Measurements from ENCODE around the gene IL6R.
"Not testable (repeated sequence)": the region's sequence is repeated elsewhere in the genome, so short reads cannot be mapped to it uniquely, and the experiment has no call there.

Gene IL6R

DNA sequence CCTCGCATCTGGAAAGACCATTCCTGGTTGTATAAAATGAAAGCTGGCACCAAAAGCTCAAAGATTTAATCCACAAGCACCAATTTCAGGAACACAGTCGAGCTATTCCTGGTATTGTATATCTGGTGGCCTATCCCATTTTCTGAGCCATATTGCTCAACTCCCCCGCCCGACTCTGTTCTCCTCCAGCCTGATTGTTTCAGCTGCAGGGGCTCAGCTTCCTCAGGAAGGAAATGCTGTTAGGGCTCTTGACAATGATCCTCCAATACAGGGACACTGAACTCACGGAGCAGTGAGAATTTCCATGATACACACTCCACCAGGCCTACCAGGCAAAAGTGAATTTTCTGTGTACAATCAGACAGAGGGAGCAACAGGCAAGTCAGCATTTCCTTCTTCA lies 80.0 kb downstream of the IL6R start:
- DNase-seq = no peak

DNA sequence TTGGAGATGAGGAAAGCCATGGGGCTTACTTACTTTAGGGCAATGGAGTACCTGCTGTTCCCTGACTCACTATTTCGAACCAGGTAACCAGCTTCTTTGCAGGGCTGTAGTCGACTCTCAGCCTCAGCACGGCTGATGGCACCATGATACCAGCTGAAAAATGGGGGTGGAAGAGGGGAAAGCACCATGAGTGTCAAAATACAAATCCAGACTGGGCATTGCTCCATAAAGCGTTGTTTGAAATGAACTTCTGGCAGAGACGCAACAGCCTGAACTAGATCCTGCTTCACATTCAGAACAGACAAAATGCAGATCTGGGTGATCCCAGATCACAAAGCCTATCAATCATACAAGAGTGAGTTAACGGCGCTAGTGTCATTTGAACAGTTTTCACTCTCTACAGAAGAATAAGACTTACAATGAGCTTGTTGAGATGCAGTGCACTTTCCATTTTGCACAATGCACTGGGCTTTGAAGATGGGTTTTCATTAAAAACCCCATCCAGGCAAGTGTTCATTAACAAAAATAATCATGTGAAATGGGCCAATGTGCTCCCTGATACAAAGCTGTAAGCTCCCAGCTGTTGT lies 80.9 kb downstream of the IL6R start:
- no peak for DNase-seq

DNA sequence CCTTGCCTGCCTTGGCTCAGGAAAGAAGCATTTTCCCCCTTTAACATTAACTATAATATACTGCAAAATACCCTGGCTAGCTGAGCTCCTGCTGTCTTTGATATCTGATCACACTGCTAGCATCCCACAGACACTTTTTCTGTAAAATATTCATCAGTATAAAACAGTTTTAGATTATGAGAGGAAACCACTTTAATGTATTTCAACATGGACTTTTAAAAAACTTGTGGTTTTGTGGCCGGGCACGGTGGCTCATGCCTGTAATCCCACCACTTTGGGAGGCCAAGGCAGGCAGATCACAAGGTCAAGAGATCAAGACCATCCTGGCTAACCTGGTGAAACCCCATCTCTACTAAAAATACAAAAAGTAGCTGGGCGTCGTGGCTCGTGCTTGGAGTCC lies 81.6 kb downstream of the IL6R start:
- DNase-seq = not testable (repeated sequence)

DNA sequence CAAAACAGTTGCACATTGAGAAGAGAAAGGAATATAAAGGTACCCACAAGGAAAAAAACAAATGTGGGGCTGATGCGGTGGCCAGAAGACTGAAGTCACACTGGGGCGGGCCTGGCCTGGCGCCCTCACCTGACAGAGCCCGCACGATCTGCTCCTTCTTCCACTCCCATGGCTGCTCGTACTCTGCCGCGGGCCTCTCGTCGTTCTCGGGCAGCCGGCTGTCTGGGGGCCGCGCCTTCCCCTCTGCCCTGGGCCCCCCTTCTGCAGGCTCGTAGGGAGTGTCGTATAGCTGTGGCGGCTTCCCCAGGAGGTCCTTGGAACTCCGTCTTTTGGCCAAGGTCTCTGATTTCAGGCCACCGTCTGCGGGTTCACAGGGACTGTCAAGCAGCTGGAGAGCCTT lies 83.8 kb downstream of the IL6R start:
- DNase-seq = no peak

DNA sequence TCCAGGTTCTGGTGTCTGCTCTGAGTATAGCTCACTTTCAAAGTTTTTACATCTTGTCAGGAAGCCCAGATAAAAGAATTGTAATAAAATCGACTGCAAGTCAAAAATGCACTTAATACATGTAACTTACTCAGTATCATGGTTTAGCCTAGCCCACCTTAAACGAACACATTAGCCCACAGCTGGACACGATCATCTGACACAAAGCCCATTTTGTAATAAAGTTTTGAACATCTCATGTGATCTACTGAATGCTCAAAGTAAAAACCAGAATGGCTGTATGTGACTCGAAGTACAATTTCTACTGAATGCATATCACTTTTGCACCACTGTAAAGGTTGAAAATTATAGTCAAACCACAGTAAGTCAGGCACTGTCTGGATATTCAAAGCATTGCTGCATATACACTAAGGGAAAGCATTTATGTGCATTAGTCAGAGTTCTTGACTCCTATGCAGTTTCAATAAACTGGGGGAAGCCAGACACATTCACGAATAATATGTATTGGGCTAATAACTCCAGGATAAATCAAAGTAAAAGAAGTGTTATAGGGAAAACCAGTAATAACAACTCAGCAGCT lies 84.6 kb downstream of the IL6R start:
- no peak for DNase-seq

DNA sequence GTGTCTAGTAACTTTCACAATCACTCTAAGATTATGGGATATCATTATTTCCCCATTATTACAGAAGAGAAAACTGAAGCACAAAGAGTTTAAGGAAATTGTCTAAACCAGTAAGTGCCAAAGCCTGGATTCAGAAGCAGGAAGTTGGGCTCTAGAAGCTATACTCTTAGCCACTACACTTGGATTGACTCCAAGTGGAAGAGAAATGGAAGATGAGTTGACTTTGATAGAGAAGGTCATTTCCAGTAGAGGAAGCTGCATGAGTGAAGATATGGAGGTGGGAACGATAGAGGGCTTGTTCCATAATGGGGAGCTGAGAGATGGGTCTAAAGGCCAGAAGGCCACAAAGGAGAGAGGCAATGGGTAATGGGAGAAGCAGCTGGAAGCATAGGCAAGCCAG lies 85.2 kb downstream of the IL6R start:
- DNase-seq = no peak

DNA sequence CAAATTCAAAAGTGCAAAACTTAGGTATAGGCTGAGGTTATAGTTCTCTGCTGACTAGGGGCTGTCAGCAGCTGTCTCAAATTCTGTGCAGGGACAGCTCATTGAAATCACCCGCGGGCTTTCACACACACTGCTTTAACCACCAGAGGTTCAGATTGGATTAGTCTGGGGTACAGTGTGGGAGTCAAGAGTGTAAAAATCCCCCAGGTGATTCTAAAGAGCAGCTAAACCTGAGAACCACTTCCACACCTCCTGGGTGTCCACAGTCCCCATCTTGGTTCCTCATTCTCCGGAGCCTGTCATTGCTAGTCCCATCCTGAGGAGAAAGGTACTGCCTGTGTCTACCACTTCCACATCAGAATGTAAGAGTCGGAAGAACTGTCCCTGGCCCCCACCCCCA lies 87.0 kb downstream of the IL6R start:
- no peak for DNase-seq

DNA sequence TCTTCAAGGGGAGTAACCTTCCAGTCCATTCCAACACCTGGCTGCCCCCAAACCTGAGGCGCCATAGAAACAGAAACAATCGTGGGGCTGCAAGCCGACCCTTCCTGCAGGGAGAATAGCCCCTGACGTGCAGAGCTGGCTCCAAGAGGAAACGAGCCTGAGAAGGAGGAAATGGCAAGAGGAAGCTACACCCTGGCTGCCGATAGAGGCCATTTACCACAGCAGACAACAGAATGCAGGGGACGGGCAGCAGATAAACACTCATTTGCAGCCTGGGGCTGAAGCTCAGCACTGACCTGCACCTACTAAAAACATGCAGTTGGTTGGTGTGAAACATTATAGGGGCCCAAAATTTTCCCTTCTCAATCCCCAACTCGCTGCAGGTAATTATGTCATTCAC lies 88.1 kb downstream of the IL6R start:
- no peak for DNase-seq

DNA sequence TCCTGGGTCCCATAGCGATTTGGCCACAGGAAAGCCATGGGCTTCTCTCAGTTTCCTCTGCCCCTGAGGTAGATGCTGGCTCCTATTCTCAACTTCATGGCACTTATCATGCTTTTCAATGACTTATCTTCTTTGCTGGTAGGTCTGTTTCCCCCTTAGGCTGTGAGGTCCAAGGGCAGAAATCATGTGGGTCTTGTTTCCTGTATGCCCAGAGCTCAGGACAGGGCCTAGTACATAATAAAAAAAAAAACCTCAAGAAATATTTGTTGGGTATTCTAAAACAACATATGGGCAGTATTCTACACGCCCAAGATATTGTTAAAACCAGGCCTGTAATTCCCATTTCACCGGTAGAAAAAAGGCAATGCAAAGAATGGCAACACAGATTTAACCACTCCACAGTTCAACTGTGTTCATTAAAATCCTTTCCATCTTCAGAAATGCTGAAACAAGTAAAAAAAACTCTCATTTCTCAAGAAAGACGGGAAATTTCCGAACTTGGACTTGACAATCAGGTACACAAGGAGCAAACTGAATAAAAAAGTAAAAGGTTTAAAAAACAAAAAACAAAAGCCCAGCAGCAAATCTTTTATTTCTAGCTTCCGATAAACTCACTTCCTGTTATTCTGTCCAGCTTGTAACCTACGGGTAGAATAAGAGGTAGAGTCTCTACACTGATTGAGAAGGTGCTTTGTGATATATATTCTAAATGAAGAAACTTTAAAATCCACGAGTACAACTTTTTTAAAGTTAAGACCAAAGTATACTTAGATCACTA lies 90.5 kb downstream of the IL6R start:
- DNase-seq = no peak

DNA sequence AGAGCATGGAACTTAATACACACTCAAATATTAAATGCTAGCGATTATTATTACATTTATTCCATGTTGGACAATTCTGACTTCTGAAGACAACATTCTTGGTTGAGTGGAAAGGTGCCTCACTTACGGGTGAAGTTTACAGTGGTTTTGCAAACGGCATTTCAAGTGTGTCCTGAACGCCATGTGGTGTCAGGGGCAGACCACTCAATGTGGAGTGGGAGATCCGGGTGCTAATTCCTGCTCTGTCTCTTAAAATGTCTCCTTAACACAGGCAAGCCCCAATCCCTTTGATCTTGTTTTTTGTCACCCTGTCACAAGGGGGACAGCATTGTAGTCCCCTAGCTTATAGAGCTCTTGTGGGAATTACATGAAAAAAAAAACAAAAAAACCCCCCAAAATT lies 91.2 kb downstream of the IL6R start:
- DNase-seq = no peak

DNA sequence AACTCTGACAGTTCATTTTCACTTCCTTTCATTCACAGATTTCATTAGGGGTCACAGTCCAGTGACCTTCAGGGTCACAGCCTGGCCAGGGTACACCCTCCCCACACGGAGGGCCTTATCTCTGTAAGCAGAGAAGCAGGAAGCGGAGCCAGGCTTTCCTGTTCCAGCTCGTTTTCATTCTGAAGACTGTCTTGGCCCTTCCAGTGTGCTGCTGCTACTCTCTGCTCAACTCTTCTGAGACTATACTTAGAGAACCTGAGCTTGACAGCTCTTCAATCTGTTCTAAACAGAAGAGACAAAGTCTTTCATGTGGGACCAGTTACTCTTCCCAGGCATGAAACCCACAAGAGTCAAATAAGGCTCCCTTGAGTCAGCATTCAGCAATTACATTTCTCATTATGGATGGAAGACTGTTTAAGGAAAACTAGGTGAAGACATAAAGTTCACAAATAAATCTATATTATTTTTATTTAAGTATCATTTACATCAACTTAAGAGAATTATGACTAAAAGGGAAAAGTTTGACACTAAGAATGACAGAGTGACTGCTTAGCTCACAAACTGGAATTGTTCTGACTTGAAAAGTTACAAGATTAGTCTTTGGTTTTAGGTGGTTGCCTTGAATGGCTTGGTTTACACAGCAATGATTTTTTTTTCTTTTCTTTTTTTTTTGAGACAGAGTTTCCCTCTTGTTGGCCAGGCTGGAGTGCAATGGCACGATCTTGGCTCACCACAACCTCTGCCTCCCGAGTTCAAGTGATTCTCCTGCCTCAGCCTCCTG lies 92.1 kb downstream of the IL6R start:
- no peak for DNase-seq

DNA sequence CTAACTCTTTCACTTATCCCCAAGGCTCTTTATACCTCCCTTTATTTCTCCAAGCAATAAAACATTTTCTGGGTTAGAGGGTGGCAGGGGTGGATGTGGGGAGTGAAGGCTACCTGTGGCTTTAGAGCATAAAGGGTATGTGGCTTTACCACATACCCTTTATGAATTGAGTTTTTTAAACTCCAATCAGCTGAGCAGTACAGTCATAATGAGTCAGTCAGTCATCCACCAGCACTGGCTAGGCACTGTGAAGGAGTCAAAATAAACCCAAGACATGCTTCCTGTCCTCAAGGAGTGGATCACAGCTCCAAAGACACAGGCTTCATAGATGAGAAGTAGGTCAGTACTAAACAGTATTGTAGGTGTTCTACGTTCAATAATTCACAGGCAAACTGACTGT lies 94.3 kb downstream of the IL6R start:
- DNase-seq = no peak

DNA sequence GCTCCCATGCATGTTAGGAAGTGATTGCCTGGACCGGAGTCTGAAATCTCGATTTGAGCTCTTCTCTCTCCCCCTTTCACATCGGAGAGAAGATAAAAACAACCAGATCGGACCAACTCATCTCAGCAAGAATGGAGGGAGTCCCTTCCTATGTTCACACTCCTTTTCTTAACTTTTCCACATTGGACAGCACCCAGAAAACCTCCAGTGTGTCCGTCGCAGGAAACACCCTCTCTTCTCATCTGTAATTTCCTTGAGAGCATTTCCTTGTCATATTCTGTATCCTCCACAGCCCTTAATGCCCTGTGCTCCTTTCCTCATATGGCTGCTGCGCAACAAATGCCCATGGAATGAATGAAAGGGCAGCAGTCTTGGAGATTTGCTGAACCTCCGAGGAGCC lies 95.4 kb downstream of the IL6R start:
- no peak for DNase-seq

DNA sequence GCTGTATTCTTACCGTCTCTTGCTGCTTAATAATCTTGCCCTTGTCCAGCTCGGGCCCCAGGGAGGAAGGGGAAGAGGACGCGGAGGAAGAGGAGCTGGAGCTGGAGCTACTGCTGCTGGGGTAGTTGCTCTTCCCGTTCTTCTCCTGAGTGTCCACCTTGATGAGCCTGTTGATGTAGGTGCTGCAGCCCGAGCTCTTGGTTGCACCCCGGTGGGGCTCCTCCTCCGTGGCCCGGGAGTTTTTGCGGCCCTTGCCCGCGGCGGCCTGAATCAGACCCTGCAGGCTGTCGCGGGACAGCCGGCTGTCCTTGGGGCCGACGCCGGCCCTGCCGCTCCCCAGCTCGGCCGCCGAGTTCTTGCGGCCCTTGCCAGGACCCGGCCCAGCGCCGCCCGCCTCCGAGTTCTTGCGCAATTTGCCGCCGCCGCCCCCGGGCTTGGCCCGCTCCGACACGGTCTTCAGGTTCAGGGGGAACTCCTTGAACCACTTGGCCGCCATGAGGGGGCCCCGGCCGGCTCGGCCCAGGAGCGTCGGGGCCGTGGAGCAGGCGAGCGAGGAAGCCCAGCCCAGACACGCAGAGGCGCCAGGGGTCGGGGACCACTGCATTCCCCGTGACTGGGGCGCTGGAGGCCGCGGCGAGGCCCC lies 96.4 kb downstream of the IL6R start:
- no peak for DNase-seq

DNA sequence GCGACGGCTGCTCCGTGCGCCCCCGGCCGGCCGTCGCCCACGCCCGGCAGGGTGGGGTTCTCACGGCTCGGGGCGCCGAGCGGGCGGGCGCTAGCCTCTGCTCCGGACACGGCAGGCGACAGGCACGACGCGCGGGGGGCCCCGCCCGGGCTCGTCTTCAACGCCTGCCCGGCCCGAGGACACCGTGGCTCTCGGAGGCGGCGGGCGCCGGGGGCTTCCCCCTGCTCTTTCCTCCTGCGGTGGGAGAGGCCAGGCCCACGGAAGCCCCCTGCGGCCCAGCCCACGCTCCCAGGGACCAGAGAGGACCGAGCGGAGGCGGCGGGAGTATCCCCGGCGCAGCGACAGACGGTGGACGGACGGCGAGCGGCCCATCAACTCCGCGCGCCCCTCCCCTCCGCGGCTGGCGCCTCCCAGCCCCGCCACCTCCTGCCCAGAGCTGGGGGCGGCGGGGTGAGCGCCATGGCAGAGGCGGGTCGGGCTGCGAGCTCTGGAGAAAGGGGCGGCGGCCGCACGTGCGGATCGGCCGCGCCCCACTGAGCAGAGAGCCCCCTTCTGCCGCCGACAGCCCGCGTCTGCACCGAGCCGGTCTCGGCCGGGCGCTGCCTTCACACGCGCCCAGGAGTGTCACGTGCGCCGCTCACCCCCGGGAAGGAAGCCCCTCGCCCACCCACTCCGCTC lies 97.1 kb downstream of the IL6R start, which contains the start of the genes SHE and TDRD10:
TSS of gene SHE (minus strand) at position 347 of the 678 bp plus-strand sequence. CDS start 386 bp downstream, outside the sequence.
TSS of gene TDRD10 (plus strand) at position 154 of the 678 bp plus-strand sequence. CDS start 4,685 bp downstream, outside the sequence.
- DNase-seq = no peak

DNA sequence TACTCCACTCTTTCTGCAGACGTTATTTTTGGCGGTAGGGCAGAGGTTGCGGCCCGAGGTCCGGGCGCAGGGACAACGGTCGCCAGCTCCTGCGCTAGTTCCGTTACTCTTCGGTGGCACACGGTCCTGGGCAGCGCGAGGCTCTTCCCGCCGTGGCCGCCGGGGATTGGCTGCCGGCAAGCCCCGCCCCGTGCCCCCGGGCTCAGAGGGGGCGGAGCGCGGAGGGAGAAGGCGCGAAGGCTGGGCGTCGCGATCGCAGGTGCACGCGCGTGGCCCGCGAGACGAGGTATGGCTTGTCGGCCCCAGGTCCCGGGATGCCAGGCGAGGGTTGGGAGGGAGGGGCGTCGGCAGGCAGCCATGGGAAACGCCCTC lies 97.6 kb downstream of the IL6R start:
- DNase-seq = no peak

DNA sequence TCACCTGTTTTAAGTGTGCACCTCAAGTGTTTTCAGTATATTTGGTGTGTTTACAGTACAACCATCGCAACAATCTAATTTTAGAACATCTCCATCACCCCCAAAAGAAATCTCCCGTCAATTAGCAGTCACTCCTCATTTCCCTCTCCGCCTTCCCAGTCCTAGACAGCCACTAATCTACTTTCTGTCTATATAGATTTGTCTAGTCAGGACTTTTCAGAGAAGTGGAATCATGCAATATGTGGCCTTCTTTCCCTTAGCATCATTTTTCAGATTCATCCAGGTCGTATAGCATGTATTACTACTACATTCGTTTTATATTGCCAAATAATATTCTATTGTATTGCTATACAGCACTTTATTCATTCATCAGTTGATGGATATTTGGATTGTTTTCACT lies 98.8 kb downstream of the IL6R start:
- DNase-seq = no peak

DNA sequence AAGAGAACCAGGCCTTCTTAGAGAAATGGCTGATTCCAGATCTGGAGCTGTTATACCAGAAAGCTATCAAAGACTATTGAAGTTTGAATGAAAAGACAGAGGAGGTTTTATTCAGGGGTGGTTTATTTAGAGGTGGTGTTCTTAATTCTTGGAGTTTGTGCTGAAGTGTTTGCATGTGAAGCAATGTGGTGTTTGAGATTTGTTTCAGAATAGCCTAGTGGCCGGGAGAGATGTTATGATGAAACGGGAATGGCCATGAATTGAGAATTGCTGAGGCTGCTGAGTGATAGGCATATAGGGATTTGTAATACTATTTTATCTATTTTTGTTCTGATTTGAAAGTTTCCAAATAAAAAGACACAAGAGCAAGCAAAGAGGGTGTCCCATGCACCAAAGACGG lies 107.6 kb downstream of the IL6R start:
- DNase-seq = no peak

DNA sequence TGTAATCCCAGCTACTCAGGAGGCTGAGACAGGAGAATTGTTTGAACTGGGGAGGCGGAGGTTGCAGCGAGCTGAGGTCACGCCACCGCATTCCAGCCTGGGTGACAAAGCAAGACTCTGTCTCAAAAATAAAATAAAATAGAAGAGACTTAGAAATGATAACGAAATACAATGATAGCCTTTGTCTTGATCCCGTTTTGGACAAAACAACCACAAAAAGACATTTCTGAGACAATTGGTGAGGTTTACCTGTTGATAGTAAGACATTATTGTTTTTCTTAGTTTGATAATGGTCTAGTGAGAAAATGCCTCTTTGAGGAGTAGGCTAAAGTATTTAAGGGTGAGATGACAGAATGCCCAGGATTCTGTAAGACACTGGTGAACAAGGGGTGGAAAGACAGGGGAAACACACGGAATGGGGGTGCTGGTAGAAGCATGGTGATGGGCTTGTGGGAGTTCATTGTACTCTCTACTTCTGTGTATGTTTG lies 109.0 kb downstream of the IL6R start:
- DNase-seq = no peak

DNA sequence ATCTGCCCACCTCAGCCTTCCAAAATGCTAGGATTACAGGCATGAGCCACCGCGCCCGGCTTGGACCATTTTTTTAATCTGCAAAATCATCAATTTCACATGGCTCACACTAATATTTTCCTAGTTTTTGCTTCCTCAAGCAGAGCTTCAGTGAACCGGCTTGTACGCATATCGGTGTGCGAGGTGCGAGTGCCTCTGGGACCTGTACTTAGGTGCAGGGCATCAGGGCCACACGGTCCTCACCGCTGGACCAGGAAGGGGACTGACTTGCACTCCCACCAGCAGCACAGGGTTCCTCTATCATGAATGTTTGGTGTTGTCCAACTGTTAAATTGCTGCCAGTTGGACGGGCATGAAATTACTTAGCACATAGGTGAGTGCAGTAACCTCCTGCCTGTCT lies 112.5 kb downstream of the IL6R start:
- DNase-seq = no peak

All from activated CD4-positive, alpha-beta T cell treated with anti-CD3 and anti-CD28 coated beads, Interleukin-2, amount 50 U/mL, for 1 hour (primary cell).